HG02642 (cell line): Measurements from ENCODE around the gene BSDC1.
"Not testable (repeated sequence)": the region's sequence is repeated elsewhere in the genome, so short reads cannot be mapped to it uniquely, and the experiment has no call there.

ENCODE experiments used
- ATAC-seq: cut with Tn5 transposase; IDR thresholded peaks from one replicate; pipeline ENCODE4 v1.9.1; 2021; ENCODE audit warnings: mild to moderate bottlenecking; ENCODE audit not compliant: unreplicated experiment, poor library complexity

The BSDC1 gene

GRCh38 chr1:32361674-32362473, 32.4 kb downstream of the BSDC1 start:
- ATAC-seq, result no peak

- no peak for ATAC-seq
Measured at GRCh38 chr1:32361308-32361673, 33.0 kb downstream of the BSDC1 start.

- ATAC-seq, result no peak
Measured at GRCh38 chr1:32358435-32358834, 35.8 kb downstream of the BSDC1 start.

GRCh38 chr1:32357614-32358013, 36.6 kb downstream of the BSDC1 start:
- ATAC-seq, result no peak

- ATAC-seq, result no peak
Measured at GRCh38 chr1:32356478-32356877, 37.8 kb downstream of the BSDC1 start.

GRCh38 chr1:32355778-32356177, 38.5 kb downstream of the BSDC1 start:
- not testable (repeated sequence) for ATAC-seq

- ATAC-seq, result no peak
Measured at GRCh38 chr1:32353886-32354570, 40.2 kb downstream of the BSDC1 start.

GRCh38 chr1:32353431-32353830, 40.8 kb downstream of the BSDC1 start:
- ATAC-seq, result no peak

GRCh38 chr1:32352831-32353383, 41.3 kb downstream of the BSDC1 start:
- ATAC-seq, result no peak

- no peak for ATAC-seq
Measured at GRCh38 chr1:32352239-32352745, 41.9 kb downstream of the BSDC1 start.

GRCh38 chr1:32351399-32352238, 42.6 kb downstream of the BSDC1 start:
- ATAC-seq, result peak; percentile 90

GRCh38 chr1:32350785-32351398, 43.3 kb downstream of the BSDC1 start:
- ATAC-seq, result peak; percentile 39

GRCh38 chr1:32349211-32349708, 45.0 kb downstream of the BSDC1 start:
- no peak for ATAC-seq

- no peak for ATAC-seq
Measured at GRCh38 chr1:32346532-32347157, 47.6 kb downstream of the BSDC1 start.

GRCh38 chr1:32345289-32345827, 48.9 kb downstream of the BSDC1 start:
- ATAC-seq, result no peak

GRCh38 chr1:32342704-32343103, 51.5 kb downstream of the BSDC1 start:
- no peak for ATAC-seq

GRCh38 chr1:32341971-32342370, 52.3 kb downstream of the BSDC1 start:
- ATAC-seq, result no peak

GRCh38 chr1:32341186-32341757, 53.0 kb downstream of the BSDC1 start:
- no peak for ATAC-seq
